ENCODE measurements around the gene IFT25. TPM values are rescaled to one million over a fixed set of nuclear protein-coding genes. Genes with fewer than 3 reads are reported as not detected.

IFT25 gene
- total and polyA plus RNA-seq, 2 donors (not counting 3 experiments of a cell fraction or from before 2014, with no cell fraction given) = 13.0 to 34.0 TPM

- no peaks in the 10 kb centered on the region for H3K9me3 ChIP-seq (replicated peaks; ENCODE audit: control insufficient read depth, insufficient read depth, low read length)
- no peaks in the 10 kb centered on the region for H3K4me1 ChIP-seq (ENCODE audit: control insufficient read depth, extremely low read depth, insufficient read depth, low read length)
- no peaks in the 10 kb centered on the region for H3K9me1 ChIP-seq (replicated peaks; ENCODE audit: control insufficient read depth, extremely low read depth, insufficient read depth, low read length)
- H3K79me2 ChIP-seq (ENCODE audit: control insufficient read depth, insufficient read depth, low read length) = no peaks in the 10 kb centered on the region
- BruUV-seq (replicated peaks) = no TSS peak
- H2AFZ ChIP-seq (ENCODE audit: low read depth, low read length) = no peak overlapping the region
- H3K36me3 ChIP-seq (ENCODE audit: control insufficient read depth in 2 of 2, extremely low read depth in 1 of 2, insufficient read depth in 2 of 2, low read length in 2 of 2) = peaks cover 12 to 18% of the 10 kb centered on the region in 2 experiments
- no peaks in the 10 kb centered on the region for H4K20me1 ChIP-seq (replicated peaks; ENCODE audit: control insufficient read depth, extremely low read depth, insufficient read depth, low read length)
- DNase-seq (ENCODE audit: low read depth, low spot score) (no peak), FAIRE-seq (no peak)
- H3K4me3 ChIP-seq (replicated peaks in 1 of 3; ENCODE audit: insufficient read depth in 1 of 3, low read depth in 1 of 3, low read length in 3 of 3) = no peak overlapping the region
- H3K9ac ChIP-seq (replicated peaks; ENCODE audit: extremely low read depth, insufficient read depth, low read length) = no peak overlapping the region
- intact Hi-C loops (cut with micrococcal nuclease) = no loop called here
- H3K27me3 ChIP-seq (ENCODE audit: control insufficient read depth in 2 of 2, insufficient read depth in 2 of 2, low read length in 2 of 2) = no peaks in the 10 kb centered on the region
- CTCF ChIA-PET = no interaction called here
- H3K4me2 ChIP-seq (ENCODE audit: insufficient read depth, low read length) = no peak overlapping the region
- TF ChIP-seq POLR2AphosphoS5 (IDR thresholded peaks at IDR 0.05; ENCODE audit: insufficient read depth, low read depth, low read length) = no peak
- no peak for TF ChIP-seq POLR2A (IDR thresholded peaks at IDR 0.05; ENCODE audit: low read depth, low read length)
- no peak for TF ChIP-seq JUN (IDR thresholded peaks at IDR 0.05; ENCODE audit: borderline replicate concordance, insufficient read depth, insufficient read length, low read depth)
- no peak for TF ChIP-seq FOS (IDR thresholded peaks at IDR 0.05; ENCODE audit: borderline replicate concordance, insufficient read depth, low read length)
- TF ChIP-seq MYC (IDR thresholded peaks at IDR 0.05; ENCODE audit: low read depth, low read length) = no peak
- TF ChIP-seq, protein P1, sequence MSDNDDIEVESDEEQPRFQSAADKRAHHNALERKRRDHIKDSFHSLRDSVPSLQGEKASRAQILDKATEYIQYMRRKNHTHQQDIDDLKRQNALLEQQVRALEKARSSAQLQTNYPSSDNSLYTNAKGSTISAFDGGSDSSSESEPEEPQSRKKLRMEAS (IDR thresholded peaks at IDR 0.05; ENCODE audit: insufficient read depth, insufficient read length) = no peak
- TF ChIP-seq EZH2 (IDR thresholded peaks at IDR 0.05; ENCODE audit: borderline replicate concordance, low read depth, low read length, severe bottlenecking) = no peak
- TF ChIP-seq GATA2 (IDR thresholded peaks at IDR 0.05; ENCODE audit: insufficient read depth, insufficient read length, low read depth, low read length) = no peak
- TF ChIP-seq, protein P2, sequence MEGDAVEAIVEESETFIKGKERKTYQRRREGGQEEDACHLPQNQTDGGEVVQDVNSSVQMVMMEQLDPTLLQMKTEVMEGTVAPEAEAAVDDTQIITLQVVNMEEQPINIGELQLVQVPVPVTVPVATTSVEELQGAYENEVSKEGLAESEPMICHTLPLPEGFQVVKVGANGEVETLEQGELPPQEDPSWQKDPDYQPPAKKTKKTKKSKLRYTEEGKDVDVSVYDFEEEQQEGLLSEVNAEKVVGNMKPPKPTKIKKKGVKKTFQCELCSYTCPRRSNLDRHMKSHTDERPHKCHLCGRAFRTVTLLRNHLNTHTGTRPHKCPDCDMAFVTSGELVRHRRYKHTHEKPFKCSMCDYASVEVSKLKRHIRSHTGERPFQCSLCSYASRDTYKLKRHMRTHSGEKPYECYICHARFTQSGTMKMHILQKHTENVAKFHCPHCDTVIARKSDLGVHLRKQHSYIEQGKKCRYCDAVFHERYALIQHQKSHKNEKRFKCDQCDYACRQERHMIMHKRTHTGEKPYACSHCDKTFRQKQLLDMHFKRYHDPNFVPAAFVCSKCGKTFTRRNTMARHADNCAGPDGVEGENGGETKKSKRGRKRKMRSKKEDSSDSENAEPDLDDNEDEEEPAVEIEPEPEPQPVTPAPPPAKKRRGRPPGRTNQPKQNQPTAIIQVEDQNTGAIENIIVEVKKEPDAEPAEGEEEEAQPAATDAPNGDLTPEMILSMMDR (IDR thresholded peaks at IDR 0.05; ENCODE audit: extremely low read depth in 1 of 2, insufficient read depth in 1 of 2, low read depth in 1 of 2, low read length in 2 of 2) = no peak
- POLR2A ChIA-PET = no interaction called here
- dilution Hi-C loops (cut with MboI; ENCODE audit: extremely low pct_ligation_motif_present, low sequenced_read_pairs) = no loop called here
- H3K27ac ChIP-seq (ENCODE audit: insufficient read depth, low read depth, low read length) = no peak overlapping the region
These were observed 21.3 kb upstream of the IFT25 start for GRCh38 chr1:53966794-53967193.

Measured in endothelial cell of umbilical vein (primary cell).